Thyroid gland (tissue), 4 donors: ENCODE measurements around the gene HPRT1. TPM values are rescaled to one million over a fixed set of nuclear protein-coding genes. Genes with fewer than 3 reads are reported as not detected.

Source experiments
- DNase-seq, 2 donors: peaks; one replicate each; pipeline ENCODE4 v3.0.0-alpha.2; 2019
- H3K27ac ChIP-seq, 3 donors: fragments of 200-600 bp; sonication (generic); 1 replicate in 2 of 3; 2 replicates in 1 of 3; pipeline ENCODE4 v1.5.1; 2016 to 2019; ENCODE audit warnings: mild to moderate bottlenecking in 1 of 3, moderate library complexity in 1 of 3
- H3K27me3 ChIP-seq: fragments of 200-600 bp; sonication (generic); one replicate; pipeline ENCODE4 v1.5.1; 2019
- H3K36me3 ChIP-seq, 2 donors: fragments of 200-600 bp; sonication (generic); one replicate each; pipeline ENCODE4 v1.5.1; 2016 to 2019
- H3K4me1 ChIP-seq, 2 donors: fragments of 200-600 bp; sonication (generic); one replicate each; pipeline ENCODE4 v1.5.1; 2017 to 2019
- H3K4me3 ChIP-seq, 3 donors: fragments of 200-600 bp; sonication (generic); replicated peaks in 1 of 3; 1 replicate in 2 of 3; 2 replicates in 1 of 3; pipeline ENCODE4 v1.5.1; 2016; ENCODE audit warnings: mild to moderate bottlenecking in 1 of 3
- H3K9me3 ChIP-seq: fragments of 200-600 bp; sonication (generic); one replicate; pipeline ENCODE4 v1.5.1; 2017
- POLR2A ChIP-seq, 2 donors: fragments of 450-650 bp; IDR thresholded peaks; one replicate each; pipeline ENCODE4 v1.6.1; 2017; ENCODE audit warnings: antibody characterized with exemption in 2 of 2, mild to moderate bottlenecking in 2 of 2, moderate library complexity in 1 of 2
- WGBS, 2 donors: methylation state at CpG; one replicate each; pipeline ENCODE4 v1.1.5; 2017; 5-methylcytosine and 5-hydroxymethylcytosine counted together
- intact Hi-C: fragments of 100-400 bp; cut with DNase I; formaldehyde crosslinking; loops from one replicate; pipeline ENCODE4 v1.15.1; 2023
- total RNA-seq, 4 donors: library from RNA; depleted of rRNA; stranded (reverse); fragments of >200 nt; gene quantifications; one replicate each; pipeline ENCODE4 v1.2.3, GENCODE V29; 2016
- TF ChIP-seq, protein P1 (sequence below), 6 experiments: fragments of 200-600 bp in 3 of 6; fragments of 450-650 bp in 3 of 6; sonication (generic) in 3 of 6; IDR thresholded peaks; one replicate each; pipeline ENCODE4 v1.5.1; 2016 to 2019; ENCODE audit warnings: antibody characterized with exemption in 6 of 6, mild to moderate bottlenecking in 2 of 6, inconsistent platforms in 1 of 6, moderate library complexity in 1 of 6

Gene HPRT1, protein sequence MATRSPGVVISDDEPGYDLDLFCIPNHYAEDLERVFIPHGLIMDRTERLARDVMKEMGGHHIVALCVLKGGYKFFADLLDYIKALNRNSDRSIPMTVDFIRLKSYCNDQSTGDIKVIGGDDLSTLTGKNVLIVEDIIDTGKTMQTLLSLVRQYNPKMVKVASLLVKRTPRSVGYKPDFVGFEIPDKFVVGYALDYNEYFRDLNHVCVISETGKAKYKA
- 10 to 100 TPM; 13.4 to 29.2 (median 21.2) TPM for total RNA-seq

DNA sequence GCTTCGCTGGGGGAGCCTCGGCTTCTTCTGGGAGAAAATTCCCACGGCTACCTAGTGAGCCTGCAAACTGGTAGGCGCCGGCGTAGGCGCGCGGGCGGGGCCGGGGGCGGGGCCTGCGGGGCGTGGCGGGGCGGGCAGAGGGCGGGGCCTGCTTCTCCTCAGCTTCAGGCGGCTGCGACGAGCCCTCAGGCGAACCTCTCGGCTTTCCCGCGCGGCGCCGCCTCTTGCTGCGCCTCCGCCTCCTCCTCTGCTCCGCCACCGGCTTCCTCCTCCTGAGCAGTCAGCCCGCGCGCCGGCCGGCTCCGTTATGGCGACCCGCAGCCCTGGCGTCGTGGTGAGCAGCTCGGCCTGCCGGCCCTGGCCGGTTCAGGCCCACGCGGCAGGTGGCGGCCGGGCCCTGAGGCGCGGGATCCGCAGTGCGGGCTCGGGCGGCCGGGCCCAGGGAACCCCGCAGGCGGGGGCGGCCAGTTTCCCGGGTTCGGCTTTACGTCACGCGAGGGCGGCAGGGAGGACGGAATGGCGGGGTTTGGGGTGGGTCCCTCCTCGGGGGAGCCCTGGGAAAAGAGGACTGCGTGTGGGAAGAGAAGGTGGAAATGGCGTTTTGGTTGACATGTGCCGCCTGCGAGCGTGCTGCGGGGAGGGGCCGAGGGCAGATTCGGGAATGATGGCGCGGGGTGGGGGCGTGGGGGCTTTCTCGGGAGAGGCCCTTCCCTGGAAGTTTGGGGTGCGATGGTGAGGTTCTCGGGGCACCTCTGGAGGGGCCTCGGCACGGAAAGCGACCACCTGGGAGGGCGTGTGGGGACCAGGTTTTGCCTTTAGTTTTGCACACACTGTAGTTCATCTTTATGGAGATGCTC, at the start of gene HPRT1:
TSS of gene HPRT1 (plus strand) at position 161 of the 857 bp plus-strand sequence. CDS start at position 308, 147 bp downstream.
- Histone ChIP-seq H3K36me3 (no peaks in the 10 kb centered on the region), H3K27me3 (no peaks in the 10 kb centered on the region), H3K9me3 (no peaks in the 10 kb centered on the region), H3K4me3 (peak within 1 kb of the TSS; percentile 35 to 54 (median 47)), H3K4me1 (no peaks in the 10 kb centered on the region), H3K27ac (peak within 1 kb of the TSS in 2 of 3 donors; percentile 36 to 80)
- peak; percentile 78 for DNase-seq
- intact Hi-C loops = no loop called here
- TF ChIP-seq POLR2A (IDR thresholded peaks at IDR 0.05) = peak in 1 of 2 donors; percentile 63
- TF ChIP-seq, protein P1, sequence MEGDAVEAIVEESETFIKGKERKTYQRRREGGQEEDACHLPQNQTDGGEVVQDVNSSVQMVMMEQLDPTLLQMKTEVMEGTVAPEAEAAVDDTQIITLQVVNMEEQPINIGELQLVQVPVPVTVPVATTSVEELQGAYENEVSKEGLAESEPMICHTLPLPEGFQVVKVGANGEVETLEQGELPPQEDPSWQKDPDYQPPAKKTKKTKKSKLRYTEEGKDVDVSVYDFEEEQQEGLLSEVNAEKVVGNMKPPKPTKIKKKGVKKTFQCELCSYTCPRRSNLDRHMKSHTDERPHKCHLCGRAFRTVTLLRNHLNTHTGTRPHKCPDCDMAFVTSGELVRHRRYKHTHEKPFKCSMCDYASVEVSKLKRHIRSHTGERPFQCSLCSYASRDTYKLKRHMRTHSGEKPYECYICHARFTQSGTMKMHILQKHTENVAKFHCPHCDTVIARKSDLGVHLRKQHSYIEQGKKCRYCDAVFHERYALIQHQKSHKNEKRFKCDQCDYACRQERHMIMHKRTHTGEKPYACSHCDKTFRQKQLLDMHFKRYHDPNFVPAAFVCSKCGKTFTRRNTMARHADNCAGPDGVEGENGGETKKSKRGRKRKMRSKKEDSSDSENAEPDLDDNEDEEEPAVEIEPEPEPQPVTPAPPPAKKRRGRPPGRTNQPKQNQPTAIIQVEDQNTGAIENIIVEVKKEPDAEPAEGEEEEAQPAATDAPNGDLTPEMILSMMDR (IDR thresholded peaks at IDR 0.05) = no peak
- 1% methylated on average over 16 of the region's 85 CpGs; no CpG with 5 or more reads in 1 of the 2 donors for WGBS, 2 donors

DNA sequence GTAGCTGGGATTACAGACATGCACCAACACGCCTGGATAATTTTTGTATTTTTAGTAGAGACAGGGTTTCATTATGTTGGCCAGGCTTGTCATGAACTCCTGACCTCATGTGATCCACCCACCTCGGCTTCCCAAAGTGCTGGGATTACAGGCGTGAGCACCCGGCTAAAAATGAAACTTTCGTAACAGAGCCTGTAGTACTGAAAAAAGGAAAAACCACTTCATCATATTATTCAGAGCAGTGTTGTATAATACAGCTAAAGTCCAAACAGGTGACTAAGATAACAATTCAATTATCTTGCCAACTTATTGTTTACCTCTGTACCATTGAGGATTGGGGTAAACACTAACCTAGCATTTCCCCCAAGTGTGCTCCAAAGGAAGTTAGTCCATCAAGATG, 43.9 kb upstream of the HPRT1 start:
- no peaks in the 10 kb centered on the region for H3K36me3 ChIP-seq

DNA sequence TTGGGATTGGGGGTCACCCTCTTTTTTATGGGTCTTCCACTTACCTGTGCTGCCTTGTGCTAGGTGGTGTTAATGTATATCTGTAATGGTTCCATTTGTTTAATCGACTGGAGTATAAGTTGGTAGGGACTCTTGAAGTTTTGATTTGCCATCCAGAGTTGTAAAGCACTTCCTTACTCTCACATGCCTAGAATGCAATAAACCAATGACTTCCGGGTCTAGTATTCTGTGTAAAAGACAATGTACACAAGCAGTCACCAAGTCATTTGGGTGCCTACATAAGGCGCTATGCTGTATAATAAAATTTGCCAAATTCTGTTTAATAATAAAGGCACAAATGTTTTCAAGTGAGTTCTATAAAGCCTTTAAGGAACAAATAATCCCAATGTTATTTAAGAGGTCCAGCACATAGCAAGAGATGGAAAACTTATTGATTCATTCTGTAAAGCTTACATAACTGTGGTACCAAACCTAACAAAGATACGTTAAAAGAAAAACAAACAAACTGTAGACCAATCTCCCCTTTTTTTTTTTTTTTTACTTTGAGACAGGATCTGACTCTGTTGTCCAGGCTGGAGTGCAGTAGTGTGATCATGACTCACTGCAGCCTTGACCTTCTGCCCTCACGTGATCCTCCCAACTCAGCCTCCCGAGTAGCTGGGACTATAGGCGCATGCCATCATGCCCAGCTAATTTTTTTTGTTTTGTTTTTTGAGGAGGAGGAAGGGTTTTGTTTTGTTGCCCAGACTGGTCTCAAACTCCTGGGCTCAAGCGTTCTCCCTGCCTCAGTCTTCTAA, 41.5 kb upstream of the HPRT1 start:
- 90 to 93% methylated on average over 8 of the region's 8 CpGs for WGBS, 2 donors
- Histone ChIP-seq H3K4me3 (no peak overlapping the region), H3K36me3 (no peaks in the 10 kb centered on the region), H3K27ac (no peak overlapping the region), H3K4me1 (no peaks in the 10 kb centered on the region), H3K9me3 (no peaks in the 10 kb centered on the region), H3K27me3 (no peaks in the 10 kb centered on the region)
- no peak for DNase-seq
- TF ChIP-seq, protein P1 (IDR thresholded peaks at IDR 0.05) = no peak
- TF ChIP-seq POLR2A (IDR thresholded peaks at IDR 0.05) = no peak
- intact Hi-C loops = no loop called here

More for the DNA sequence above, 43.9 kb upstream of the HPRT1 start:
- 88 to 96% methylated on average over 5 of the region's 5 CpGs for WGBS, 2 donors
- intact Hi-C loops = no loop called here
- TF ChIP-seq, protein P1 (IDR thresholded peaks at IDR 0.05) = no peak
- TF ChIP-seq POLR2A (IDR thresholded peaks at IDR 0.05) = no peak
- Histone ChIP-seq H3K4me3 (no peak overlapping the region), H3K9me3 (no peaks in the 10 kb centered on the region), H3K4me1 (no peaks in the 10 kb centered on the region), H3K27ac (no peak overlapping the region), H3K27me3 (no peaks in the 10 kb centered on the region)
- no peak for DNase-seq

DNA sequence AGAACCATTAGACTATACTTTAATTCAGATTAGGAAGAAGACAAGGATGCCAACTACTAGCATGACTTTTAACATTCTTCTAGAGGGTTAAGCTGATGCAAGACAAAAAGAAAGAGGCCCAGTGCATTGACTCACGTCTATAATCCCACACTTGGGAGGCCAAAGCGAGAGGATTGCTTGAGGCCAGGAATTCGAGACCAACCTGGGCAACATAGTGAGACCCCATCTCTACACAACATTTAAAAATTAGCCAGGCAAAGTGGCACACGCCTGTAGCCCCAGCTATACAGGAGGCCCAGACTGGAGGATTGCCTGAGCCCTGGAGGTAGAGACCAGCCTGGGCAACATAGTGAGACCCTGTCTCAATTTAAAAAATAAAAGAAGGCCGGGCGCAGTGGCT, 40.2 kb upstream of the HPRT1 start:
- TF ChIP-seq, protein P1 (IDR thresholded peaks at IDR 0.05) = no peak
- TF ChIP-seq POLR2A (IDR thresholded peaks at IDR 0.05) = no peak
- H3K4me1 ChIP-seq = no peaks in the 10 kb centered on the region
- no peaks in the 10 kb centered on the region for H3K9me3 ChIP-seq
- no peaks in the 10 kb centered on the region for H3K27me3 ChIP-seq
- no peak overlapping the region for H3K27ac ChIP-seq
- 92 to 96% methylated on average over 6 of the region's 6 CpGs for WGBS, 2 donors
- no peaks in the 10 kb centered on the region for H3K36me3 ChIP-seq
- no peak for DNase-seq
- H3K4me3 ChIP-seq = no peak overlapping the region
- intact Hi-C loops = no loop called here
